GM19025 (cell line): ENCODE measurements around the gene CNTN4.
"Not testable (repeated sequence)": the region's sequence is repeated elsewhere in the genome, so short reads cannot be mapped to it uniquely, and the experiment has no call there.

Experiments
- ATAC-seq: cut with Tn5 transposase; IDR thresholded peaks from one replicate; pipeline ENCODE4 v1.9.1; 2021; ENCODE audit warnings: mild to moderate bottlenecking, low read depth, moderate library complexity; ENCODE audit not compliant: unreplicated experiment

Gene CNTN4

GRCh38 chr3:2993130-2993529 lies 894.5 kb downstream of the CNTN4 start:
- not testable (repeated sequence) for ATAC-seq

- ATAC-seq = no peak
Measured at GRCh38 chr3:2993736-2994135, 895.1 kb downstream of the CNTN4 start.

GRCh38 chr3:2995195-2995594 lies 896.5 kb downstream of the CNTN4 start:
- no peak for ATAC-seq

GRCh38 chr3:3005146-3005744 lies 906.6 kb downstream of the CNTN4 start:
- no peak for ATAC-seq

- ATAC-seq = no peak
Measured at GRCh38 chr3:3013317-3014052, 914.8 kb downstream of the CNTN4 start.

GRCh38 chr3:3015185-3016089 lies 916.8 kb downstream of the CNTN4 start:
- no peak for ATAC-seq

GRCh38 chr3:3016226-3016625 lies 917.6 kb downstream of the CNTN4 start:
- ATAC-seq = no peak

GRCh38 chr3:3020209-3020608 lies 921.5 kb downstream of the CNTN4 start:
- ATAC-seq = no peak

GRCh38 chr3:3023111-3023745 lies 924.6 kb downstream of the CNTN4 start:
- no peak for ATAC-seq

GRCh38 chr3:3027976-3028567 lies 929.4 kb downstream of the CNTN4 start:
- ATAC-seq = peak; percentile 94

GRCh38 chr3:3031326-3031725 lies 932.7 kb downstream of the CNTN4 start:
- ATAC-seq = no peak

- no peak for ATAC-seq
Measured at GRCh38 chr3:3037156-3037555, 938.5 kb downstream of the CNTN4 start.

GRCh38 chr3:3038201-3038991 lies 939.7 kb downstream of the CNTN4 start:
- ATAC-seq = no peak

- ATAC-seq = no peak
Measured at GRCh38 chr3:3053974-3054373, 955.3 kb downstream of the CNTN4 start.

- no peak for ATAC-seq
Measured at GRCh38 chr3:3059645-3060044, 961.0 kb downstream of the CNTN4 start.

GRCh38 chr3:3064297-3064696 lies 965.6 kb downstream of the CNTN4 start:
- no peak for ATAC-seq

GRCh38 chr3:3065876-3066275 lies 967.2 kb downstream of the CNTN4 start:
- ATAC-seq = no peak

GRCh38 chr3:3066378-3066777 lies 967.7 kb downstream of the CNTN4 start:
- ATAC-seq = no peak

- no peak for ATAC-seq
Measured at GRCh38 chr3:3066910-3067309, 968.2 kb downstream of the CNTN4 start.
